ENCODE measurements around the gene PDGFC.

PDGFC gene

DNA sequence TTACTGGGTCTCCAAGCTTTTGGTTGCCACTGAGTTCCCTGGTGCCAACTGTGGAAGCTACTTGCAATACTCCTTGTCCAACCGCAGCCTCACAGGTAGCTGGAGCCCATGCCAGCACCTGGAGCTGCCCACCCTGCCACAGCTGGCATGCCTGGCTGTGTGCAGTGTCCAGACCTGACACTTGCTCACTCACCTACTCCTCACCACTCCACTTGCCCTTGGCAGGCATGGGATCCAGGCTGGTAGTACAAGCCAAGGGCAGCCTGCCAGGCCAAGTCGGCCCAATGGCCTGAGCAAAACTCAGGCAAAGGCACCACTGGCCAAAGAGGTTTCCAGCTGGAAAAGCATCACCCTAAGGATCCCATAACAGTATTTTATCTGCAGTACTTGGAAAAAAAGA lies 246.3 kb downstream of the PDGFC start:
- DNase-seq, result no peak

DNA sequence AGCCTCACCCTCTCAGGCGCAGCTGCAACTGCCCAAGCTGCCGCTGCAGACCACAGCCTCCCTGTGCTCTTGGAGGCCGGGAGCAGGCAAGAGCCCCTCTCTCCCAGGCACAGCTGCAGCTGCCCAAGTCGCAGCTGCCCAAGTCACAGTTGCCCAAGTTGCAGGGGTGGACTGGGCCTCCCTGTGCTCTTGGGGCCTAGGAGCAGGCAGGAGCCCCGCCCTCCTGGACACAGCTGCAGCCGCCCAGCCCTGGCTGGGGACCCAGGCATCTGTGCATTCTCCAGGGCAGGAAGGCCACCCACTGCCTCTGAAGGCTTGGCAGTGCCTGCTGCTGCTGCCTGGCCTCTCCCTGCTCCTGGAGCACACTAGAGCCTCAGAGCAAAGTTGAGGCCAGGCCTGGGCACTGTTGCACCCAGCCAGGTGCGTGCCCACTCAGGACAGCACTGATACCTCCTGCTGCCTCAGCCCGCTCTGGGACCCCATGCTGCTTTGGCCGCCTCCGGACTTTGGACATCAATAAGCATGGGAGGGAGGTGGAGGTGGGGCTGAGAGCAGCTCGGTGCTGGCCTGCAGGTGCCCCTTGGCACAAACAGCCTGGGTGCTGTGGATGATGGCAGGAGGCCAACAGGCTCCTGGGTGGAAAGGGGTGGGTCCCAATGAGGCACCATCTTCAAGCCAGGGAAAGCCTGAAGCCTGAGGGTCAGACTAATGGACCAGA lies 247.5 kb downstream of the PDGFC start:
- DNase-seq, result no peak

DNA sequence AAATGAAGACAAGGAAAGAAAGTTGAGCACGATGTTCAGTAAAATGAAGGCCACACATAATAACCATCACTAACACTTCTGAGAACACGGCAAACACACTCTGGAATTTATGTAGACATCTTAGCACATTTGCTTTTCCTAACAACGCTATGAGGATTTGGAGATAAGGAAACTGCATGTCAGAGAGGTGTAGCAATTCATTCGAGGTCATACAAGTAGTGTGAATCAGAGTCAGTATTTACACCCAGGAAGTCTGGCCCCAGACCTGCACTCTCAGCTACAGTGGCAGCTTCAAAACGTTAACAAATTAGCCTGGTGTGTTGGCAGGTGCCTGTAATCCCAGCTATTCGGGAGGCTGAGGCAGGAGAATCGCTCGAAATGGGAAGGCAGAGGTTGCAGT lies 253.4 kb downstream of the PDGFC start:
- DNase-seq, result no peak

DNA sequence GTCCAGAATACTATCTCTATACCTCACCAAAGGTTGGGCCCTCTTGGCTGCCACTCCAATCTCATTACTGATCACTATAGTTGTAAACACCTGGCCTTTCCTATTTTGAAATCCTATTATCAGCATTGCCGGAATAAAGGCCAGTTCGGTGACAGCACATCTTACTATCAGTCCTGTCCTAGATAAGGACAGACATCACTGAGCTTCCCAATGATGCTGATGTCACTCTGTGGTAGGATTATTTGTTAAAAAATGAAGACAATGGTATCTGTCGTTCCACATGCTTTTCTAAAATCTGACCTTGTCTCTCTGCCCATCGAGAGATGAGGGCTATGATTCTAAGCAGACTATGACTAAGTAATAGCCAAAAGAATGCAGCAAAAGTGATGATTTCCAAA lies 260.4 kb downstream of the PDGFC start:
- DNase-seq, result no peak

Measured in activated CD8-positive, alpha-beta memory T cell treated with anti-CD3 and anti-CD28 coated beads, Interleukin-2, amount 50 U/mL, for 4 hours (primary cell).